ENCODE data around the gene FARSB. TPM values are rescaled to one million over a fixed set of nuclear protein-coding genes. Genes with fewer than 3 reads are reported as not detected.
A peak's percentile ranks its signal among the peaks of the same experiment; 100 is the strongest.

Gene FARSB
- total RNA-seq, 1 donor from 2014 or later = 23.1 TPM

DNA sequence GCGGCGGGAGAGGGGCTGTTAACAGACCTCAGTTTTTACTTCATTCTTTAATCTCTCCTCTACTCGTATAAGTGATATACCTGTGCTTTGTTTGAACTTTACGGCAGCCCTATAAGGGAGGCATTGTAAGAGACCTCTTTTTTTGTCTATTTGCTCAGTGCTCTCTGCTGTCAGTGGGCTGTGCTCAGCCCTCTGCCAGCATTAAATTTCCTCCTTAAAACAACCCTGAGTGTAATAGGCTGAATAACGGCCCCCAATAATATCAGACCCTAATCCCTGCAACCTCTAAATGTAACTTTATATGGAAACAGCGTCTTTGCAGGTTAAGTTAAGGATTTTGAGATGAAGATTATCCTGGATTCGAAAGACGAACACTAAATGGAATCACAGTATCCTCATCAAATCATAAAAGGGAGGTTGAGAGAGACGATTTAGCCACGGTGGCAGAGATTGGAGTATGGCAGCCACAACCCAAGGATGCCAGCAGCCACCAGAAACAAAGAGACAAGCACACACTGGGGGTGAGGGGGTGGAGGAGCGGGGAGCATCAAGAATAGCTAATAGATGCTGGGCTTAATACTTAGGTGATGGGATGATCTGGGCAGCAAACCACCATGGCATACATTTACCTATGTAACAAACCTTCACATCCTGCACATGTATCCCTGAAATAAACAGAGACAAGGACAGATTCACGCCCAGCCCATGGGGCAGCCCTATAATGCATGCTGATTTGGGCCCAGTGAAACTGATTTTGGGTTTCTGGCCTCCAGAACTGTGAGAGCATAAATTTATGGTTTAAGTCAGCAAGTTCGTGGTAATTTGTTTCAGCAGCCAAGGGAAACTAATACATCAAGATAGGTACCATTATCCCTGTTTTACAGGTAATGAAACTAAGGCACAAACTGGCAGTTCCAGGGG, 894 bp upstream of the FARSB start:
- Histone ChIP-seq H3K4me1 (ENCODE audit: insufficient read depth, low read length) (peaks cover 5% of the 10 kb centered on the region), H3K9me3 (ENCODE audit: insufficient read depth, low read depth, low read length) (no peaks in the 10 kb centered on the region), H3K27ac (ENCODE audit: low read depth, low read length) (peak overlapping the region; percentile 100), H3K36me3 (ENCODE audit: insufficient read depth, low read length) (no peaks in the 10 kb centered on the region), H3K79me2 (ENCODE audit: insufficient read depth, low read length) (peaks cover 47% of the 10 kb centered on the region), H4K20me1 (ENCODE audit: insufficient read depth, low read length) (peaks cover 13% of the 10 kb centered on the region), H2AFZ (ENCODE audit: low read depth, low read length) (peak overlapping the region; percentile 98), H3K27me3 (ENCODE audit: insufficient read depth, low read length) (no peaks in the 10 kb centered on the region), H3K4me2 (ENCODE audit: low read length) (peak overlapping the region; percentile 97), H3K9ac (ENCODE audit: low read length) (peak overlapping the region; percentile 98), H3K4me3 (ENCODE audit: insufficient read depth, low read depth, low read length) (peak overlapping the region; percentile 99)
- Mint-ChIP-seq H3K27ac (ENCODE audit: unreplicated experiment) (peak overlapping the region; percentile 99), H3K9me3 (ENCODE audit: unreplicated experiment) (no peaks in the 10 kb centered on the region), H3K4me3 (ENCODE audit: unreplicated experiment) (peak overlapping the region; percentile 99), H3K36me3 (ENCODE audit: low read depth, unreplicated experiment) (no peaks in the 10 kb centered on the region), H3K4me1 (ENCODE audit: low read depth, unreplicated experiment) (peaks cover 2% of the 10 kb centered on the region), H3K27me3 (ENCODE audit: low read depth, unreplicated experiment) (no peaks in the 10 kb centered on the region)
- DNase-seq (ENCODE audit: low read depth) (no peak), FAIRE-seq (no peak)
- TF ChIP-seq, protein P1, sequence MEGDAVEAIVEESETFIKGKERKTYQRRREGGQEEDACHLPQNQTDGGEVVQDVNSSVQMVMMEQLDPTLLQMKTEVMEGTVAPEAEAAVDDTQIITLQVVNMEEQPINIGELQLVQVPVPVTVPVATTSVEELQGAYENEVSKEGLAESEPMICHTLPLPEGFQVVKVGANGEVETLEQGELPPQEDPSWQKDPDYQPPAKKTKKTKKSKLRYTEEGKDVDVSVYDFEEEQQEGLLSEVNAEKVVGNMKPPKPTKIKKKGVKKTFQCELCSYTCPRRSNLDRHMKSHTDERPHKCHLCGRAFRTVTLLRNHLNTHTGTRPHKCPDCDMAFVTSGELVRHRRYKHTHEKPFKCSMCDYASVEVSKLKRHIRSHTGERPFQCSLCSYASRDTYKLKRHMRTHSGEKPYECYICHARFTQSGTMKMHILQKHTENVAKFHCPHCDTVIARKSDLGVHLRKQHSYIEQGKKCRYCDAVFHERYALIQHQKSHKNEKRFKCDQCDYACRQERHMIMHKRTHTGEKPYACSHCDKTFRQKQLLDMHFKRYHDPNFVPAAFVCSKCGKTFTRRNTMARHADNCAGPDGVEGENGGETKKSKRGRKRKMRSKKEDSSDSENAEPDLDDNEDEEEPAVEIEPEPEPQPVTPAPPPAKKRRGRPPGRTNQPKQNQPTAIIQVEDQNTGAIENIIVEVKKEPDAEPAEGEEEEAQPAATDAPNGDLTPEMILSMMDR (IDR thresholded peaks at IDR 0.05; ENCODE audit: insufficient read depth, low read depth, low read length) = no peak
- TF ChIP-seq EZH2 (IDR thresholded peaks at IDR 0.05; ENCODE audit: insufficient read depth, low read length) = no peak

DNA sequence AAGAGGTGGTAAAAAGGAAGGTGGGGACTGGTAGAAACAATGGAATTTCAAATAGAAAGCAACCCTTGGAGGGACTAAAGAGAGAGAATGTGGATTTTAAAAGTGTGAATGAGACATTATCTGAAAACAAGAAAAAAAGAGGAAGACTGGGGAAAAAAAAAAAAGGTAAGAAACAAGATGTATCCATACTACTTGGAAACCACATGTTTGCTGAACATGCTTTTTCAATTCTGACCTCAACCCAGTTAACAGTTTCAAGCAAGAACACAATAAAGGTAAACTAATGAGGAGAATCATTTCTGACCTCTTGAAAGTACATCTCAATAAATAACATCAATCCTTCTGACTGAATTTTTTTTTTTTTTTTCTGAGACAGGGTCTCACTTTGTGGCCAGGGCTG, 2.6 kb downstream of the FARSB start:
- H3K4me2 ChIP-seq (ENCODE audit: low read length) = peak overlapping the region; percentile 3
- H3K9me3 Mint-ChIP-seq (ENCODE audit: unreplicated experiment) = no peaks in the 10 kb centered on the region
- peaks cover 3% of the 10 kb centered on the region for H3K36me3 ChIP-seq (ENCODE audit: insufficient read depth, low read length)
- H3K9ac ChIP-seq (ENCODE audit: low read length) = no peak overlapping the region
- no peak for TF ChIP-seq EZH2 (IDR thresholded peaks at IDR 0.05; ENCODE audit: insufficient read depth, low read length)
- TF ChIP-seq, protein P1 (IDR thresholded peaks at IDR 0.05; ENCODE audit: insufficient read depth, low read depth, low read length) = no peak
- peaks cover 5% of the 10 kb centered on the region for H3K4me1 ChIP-seq (ENCODE audit: insufficient read depth, low read length)
- no peak for DNase-seq (ENCODE audit: low read depth)
- peaks cover 2% of the 10 kb centered on the region for H3K4me1 Mint-ChIP-seq (ENCODE audit: low read depth, unreplicated experiment)
- no peaks in the 10 kb centered on the region for H3K36me3 Mint-ChIP-seq (ENCODE audit: low read depth, unreplicated experiment)
- no peak overlapping the region for H2AFZ ChIP-seq (ENCODE audit: low read depth, low read length)
- peaks cover 27% of the 10 kb centered on the region for H4K20me1 ChIP-seq (ENCODE audit: insufficient read depth, low read length)
- H3K27me3 Mint-ChIP-seq (ENCODE audit: low read depth, unreplicated experiment) = no peaks in the 10 kb centered on the region
- FAIRE-seq = no peak
- no peak overlapping the region for H3K4me3 ChIP-seq (ENCODE audit: insufficient read depth, low read depth, low read length)
- no peak overlapping the region for H3K27ac ChIP-seq (ENCODE audit: low read depth, low read length)
- H3K27ac Mint-ChIP-seq (ENCODE audit: unreplicated experiment) = no peak overlapping the region
- no peak overlapping the region for H3K4me3 Mint-ChIP-seq (ENCODE audit: unreplicated experiment)
- H3K79me2 ChIP-seq (ENCODE audit: insufficient read depth, low read length) = peaks cover 80% of the 10 kb centered on the region
- H3K9me3 ChIP-seq (ENCODE audit: insufficient read depth, low read depth, low read length) = no peaks in the 10 kb centered on the region
- H3K27me3 ChIP-seq (ENCODE audit: insufficient read depth, low read length) = no peaks in the 10 kb centered on the region
